Measurements from ENCODE around the gene HUS1.
"Not testable (repeated sequence)": the region's sequence is repeated elsewhere in the genome, so short reads cannot be mapped to it uniquely, and the experiment has no call there.

The HUS1 gene

GRCh38 chr7:47944536-47945260 lies 34.7 kb downstream of the HUS1 start:
- no peak for DNase-seq (ENCODE audit: low spot score)

- DNase-seq (ENCODE audit: low spot score), result no peak
Measured at GRCh38 chr7:47943676-47944474, 35.5 kb downstream of the HUS1 start.

- not testable (repeated sequence) for DNase-seq (ENCODE audit: low spot score)
Measured at GRCh38 chr7:47942651-47943050, 36.8 kb downstream of the HUS1 start.

GRCh38 chr7:47942132-47942531 lies 37.3 kb downstream of the HUS1 start:
- DNase-seq (ENCODE audit: low spot score), result no peak

GRCh38 chr7:47941136-47941844 lies 38.1 kb downstream of the HUS1 start:
- DNase-seq (ENCODE audit: low spot score), result no peak

GRCh38 chr7:47940088-47941013 lies 39.1 kb downstream of the HUS1 start:
- no peak for DNase-seq (ENCODE audit: low spot score)

GRCh38 chr7:47939425-47940036 lies 39.9 kb downstream of the HUS1 start:
- DNase-seq (ENCODE audit: low spot score), result no peak

- DNase-seq (ENCODE audit: low spot score), result no peak
Measured at GRCh38 chr7:47938574-47939165, 40.7 kb downstream of the HUS1 start.

GRCh38 chr7:47937711-47938573 lies 41.5 kb downstream of the HUS1 start:
- DNase-seq (ENCODE audit: low spot score), result no peak

GRCh38 chr7:47937065-47937687 lies 42.2 kb downstream of the HUS1 start:
- DNase-seq (ENCODE audit: low spot score), result no peak

GRCh38 chr7:47936323-47936722 lies 43.1 kb downstream of the HUS1 start:
- DNase-seq (ENCODE audit: low spot score), result no peak

GRCh38 chr7:47935336-47935735 lies 44.1 kb downstream of the HUS1 start:
- no peak for DNase-seq (ENCODE audit: low spot score)

GRCh38 chr7:47934831-47935230 lies 44.6 kb downstream of the HUS1 start:
- no peak for DNase-seq (ENCODE audit: low spot score)

GRCh38 chr7:47933215-47933614 lies 46.2 kb downstream of the HUS1 start:
- no peak for DNase-seq (ENCODE audit: low spot score)

- no peak for DNase-seq (ENCODE audit: low spot score)
Measured at GRCh38 chr7:47932466-47933037, 46.9 kb downstream of the HUS1 start.

- no peak for DNase-seq (ENCODE audit: low spot score)
Measured at GRCh38 chr7:47932016-47932415, 47.4 kb downstream of the HUS1 start.

GRCh38 chr7:47931005-47932004 lies 48.1 kb downstream of the HUS1 start:
- no peak for DNase-seq (ENCODE audit: low spot score)

- no peak for DNase-seq (ENCODE audit: low spot score)
Measured at GRCh38 chr7:47924266-47924665, 55.1 kb downstream of the HUS1 start.

Data from CD4-positive, alpha-beta T cell treated with Interleukin-2 at 100 ng/mL for 4 hours (primary cell).